Stimulated activated CD4-positive, alpha-beta T cell treated with anti-CD3 and anti-CD28 coated beads, Interleukin-15, amount 100 ng/mL, for 48 hours (primary cell): ENCODE results near the gene RUNDC1.

Source experiments
- DNase-seq, 2 donors: peaks; one replicate each; pipeline ENCODE4 v3.0.0-alpha.2; 2020; ENCODE audit warnings: low read depth in 2 of 2

RUNDC1 gene

GRCh38 chr17:43018932-43019331 lies 38.6 kb downstream of the RUNDC1 start:
- DNase-seq: no peak

- DNase-seq: no peak
Measured at GRCh38 chr17:43019418-43019817, 39.1 kb downstream of the RUNDC1 start.

GRCh38 chr17:43020030-43020621 lies 39.8 kb downstream of the RUNDC1 start:
- no peak for DNase-seq

GRCh38 chr17:43020789-43021740 lies 40.7 kb downstream of the RUNDC1 start:
- DNase-seq: no peak

GRCh38 chr17:43021741-43022512 lies 41.6 kb downstream of the RUNDC1 start, which contains the start of gene VAT1:
TSS of gene VAT1 (minus strand) at chr17:43022385. CDS start at chr17:43022322, 63 bp downstream.
- peak in 1 of 2 donors; percentile 49 for DNase-seq

DNA sequence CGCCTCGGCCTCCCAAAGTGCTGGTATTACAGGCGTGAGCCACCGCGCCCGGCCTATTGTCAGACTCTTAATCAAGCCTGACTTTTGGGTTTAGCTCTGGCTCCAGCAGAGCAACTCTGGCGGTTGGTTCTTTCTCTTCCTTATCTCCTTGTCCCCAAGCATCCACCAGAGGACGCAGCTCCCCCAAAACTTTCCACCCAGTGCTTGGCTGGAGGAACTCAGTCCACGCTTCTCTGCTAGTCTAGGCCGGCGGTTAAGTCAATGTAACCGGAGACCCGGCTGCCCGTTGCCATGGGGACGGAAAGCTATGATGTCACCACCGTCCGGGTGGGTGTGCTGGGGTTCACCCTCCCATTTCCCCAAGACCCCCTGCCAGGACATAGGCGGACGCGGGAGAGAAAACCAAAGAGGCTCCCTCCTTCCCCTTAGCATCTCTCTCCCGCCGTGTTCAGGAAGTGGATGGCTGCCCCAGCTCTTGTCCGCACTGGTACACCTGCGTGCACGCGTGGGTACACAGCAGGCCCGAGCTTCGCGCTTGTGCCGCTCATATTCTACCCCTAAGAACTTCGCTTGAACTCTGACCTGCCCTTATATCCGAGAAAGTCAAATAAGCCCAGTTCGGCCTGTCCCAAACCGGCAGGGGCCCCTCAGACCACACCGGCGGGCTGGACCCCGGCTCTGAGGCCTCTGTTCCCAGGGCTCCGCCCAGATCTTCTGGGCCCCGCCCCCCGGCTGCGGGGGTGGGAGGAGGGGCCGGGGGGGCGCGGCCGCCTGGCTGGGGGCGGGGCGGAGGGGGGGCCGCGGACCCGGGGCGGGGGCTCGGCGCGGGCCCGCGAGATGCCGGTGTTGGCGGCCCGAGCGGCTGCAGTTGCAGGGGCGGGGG lies 44.3 kb downstream of the RUNDC1 start, which contains the start of gene RND2:
RND2 (plus strand) TSS at position 825 of the 883 bp plus-strand sequence. CDS start 117 bp downstream, outside the sequence.
- DNase-seq: peak; percentile 70 to 78

DNA sequence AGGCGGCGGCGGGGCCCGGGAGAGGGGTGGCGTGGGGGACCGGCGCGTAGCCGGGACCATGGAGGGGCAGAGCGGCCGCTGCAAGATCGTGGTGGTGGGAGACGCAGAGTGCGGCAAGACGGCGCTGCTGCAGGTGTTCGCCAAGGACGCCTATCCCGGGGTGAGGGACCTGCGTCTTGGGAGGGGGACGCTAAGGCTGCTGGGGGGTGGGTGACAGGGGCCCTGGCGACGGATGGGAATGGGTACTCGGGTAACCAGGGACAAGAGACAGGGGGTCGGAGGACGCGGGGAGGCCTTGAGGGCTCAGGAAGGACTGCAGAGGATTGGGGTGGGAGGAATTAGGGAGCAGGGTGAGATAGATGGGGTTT lies 44.9 kb downstream of the RUNDC1 start:
- no peak for DNase-seq

DNA sequence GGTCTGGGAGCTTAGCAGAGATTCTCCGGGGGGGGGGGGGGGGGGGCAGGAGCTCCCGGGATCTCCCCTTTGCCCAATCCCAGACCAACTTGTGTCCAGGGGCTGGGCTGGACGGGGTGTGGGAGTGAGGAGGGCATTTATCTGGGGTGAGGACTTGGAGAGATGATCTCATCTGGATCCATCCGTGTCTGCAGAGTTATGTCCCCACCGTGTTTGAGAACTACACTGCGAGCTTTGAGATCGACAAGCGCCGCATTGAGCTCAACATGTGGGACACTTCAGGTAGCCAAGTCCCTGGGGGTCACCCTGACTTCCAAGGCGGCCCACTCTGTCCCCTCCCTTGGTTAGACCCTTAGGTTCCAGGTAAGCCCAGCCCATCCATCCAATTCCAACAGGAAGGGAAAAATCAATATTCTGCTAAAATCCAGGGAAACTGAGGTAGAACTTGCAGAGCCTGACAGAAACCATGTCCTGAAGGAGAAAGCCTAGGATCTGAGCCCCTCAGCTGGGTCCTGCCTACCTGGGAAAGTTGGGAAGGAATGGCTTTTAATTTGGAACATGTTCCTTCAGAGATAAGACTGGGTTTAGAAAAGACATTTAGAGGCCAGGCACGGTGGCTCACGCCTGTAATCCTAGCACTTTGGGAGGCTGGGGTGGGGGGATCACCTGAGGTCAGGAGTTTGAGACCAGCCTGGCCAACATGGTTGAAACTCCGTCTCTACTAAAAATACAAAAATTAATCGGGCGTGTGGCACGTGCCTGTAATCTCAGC lies 45.6 kb downstream of the RUNDC1 start:
- no peak for DNase-seq

DNA sequence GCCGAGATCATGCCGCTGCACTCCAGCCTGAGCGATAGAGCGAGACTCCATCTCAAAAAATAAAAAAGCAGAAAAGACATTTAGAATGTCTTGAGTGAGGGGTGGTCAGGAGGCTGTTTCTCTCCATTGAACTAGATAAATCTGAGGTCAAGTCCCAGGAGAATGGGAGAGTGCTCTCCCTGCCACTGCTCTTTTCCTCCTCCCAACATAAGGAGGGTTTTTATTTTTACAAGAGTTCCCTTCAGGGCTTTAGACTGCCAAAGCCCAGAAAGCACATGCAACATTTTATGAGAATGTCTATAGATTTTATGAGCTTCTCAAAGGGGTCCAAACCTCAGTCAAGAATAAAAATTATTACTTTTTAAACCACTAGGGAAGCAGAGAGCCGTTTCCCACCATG lies 46.2 kb downstream of the RUNDC1 start:
- no peak for DNase-seq

GRCh38 chr17:43027091-43028032 lies 47.0 kb downstream of the RUNDC1 start:
- no peak for DNase-seq

DNA sequence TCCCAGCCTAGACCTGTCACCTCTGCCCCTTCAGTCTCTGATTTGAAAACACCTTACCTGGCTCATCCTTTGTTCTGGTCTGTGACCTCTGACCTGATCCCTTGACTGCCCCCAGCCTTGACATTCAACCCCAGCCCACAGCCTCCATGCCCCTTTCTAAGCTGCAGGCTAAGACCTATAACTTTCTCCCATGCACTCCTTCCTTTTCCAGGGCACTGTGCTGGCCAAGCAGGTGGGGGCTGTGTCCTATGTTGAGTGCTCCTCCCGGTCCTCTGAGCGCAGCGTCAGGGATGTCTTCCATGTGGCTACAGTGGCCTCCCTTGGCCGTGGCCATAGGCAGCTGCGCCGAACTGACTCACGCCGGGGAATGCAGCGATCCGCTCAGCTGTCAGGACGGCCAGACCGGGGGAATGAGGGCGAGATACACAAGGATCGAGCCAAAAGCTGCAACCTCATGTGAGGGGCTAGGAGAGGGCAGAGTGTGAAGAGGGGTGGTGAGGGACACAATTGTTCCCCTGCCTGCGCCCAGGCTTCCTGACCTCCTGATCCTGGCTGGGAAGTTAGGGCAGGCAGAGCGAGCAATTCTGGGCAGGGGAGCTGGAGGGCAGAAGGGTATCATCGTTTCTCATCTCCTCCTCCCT lies 48.0 kb downstream of the RUNDC1 start:
- no peak for DNase-seq

GRCh38 chr17:43030137-43030767 lies 49.9 kb downstream of the RUNDC1 start:
- no peak for DNase-seq

DNA sequence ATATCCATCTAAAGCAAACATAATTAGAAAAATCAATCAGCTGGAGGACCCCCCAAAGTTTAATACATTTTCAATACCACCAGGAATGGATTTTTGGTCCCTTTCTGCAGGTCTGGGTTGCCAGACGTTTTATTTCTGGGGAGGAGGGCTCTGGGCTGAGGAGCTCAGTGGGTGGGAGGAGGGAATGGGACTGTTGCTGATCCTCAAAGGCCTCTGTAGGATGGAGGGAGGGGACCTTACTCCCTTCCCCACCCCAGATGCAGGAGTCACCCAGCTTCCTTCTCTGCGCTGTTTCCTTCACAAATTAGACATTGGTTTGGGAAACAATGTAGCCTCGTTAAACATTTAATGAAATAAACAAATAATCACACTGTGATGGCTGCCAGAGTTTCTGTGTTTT lies 51.3 kb downstream of the RUNDC1 start:
- DNase-seq: no peak

DNA sequence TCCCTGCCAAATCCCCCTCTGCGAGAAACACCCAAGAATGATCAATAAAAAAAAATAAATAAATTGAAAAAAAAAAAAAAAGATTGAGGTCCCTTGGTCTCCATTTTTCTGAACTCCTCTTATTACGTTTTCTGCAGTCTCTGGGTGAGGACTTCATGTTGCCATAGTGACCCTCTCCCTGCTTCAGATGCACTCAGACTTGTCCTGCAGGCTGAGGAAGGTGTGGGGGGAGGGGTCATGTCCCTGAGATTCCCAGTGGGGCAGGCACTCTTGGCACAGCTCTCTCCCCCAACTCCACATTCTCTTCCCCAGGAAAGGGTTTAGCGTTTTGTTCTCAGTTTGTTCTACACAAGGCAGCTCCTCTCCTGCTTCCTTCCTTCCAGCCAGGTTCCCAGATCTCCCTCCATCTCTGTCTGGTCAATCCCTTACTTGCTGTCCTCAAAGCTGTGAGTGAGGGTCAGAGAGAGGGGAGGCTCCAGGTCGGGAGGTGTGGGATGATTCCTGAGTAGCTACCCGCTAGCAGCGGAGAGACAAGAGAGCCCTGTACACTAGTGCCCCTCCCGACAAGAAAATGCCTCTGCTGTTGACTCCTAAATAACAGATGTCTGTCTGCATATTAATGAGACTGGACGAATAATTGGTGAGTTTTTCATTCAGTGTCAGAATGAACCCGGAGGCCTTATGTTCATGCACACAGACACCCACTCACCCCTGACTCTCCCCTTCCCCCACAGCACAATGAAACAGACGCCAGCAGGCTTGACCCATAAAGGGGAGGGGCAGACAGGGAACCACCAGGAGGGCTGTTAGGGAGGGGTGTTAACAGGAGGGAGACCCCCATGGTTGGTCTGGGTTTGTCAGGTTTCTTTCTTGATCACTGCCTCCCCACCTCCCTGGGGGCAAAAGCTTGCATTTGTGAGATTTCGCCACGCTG lies 53.9 kb downstream of the RUNDC1 start:
- DNase-seq: no peak

DNA sequence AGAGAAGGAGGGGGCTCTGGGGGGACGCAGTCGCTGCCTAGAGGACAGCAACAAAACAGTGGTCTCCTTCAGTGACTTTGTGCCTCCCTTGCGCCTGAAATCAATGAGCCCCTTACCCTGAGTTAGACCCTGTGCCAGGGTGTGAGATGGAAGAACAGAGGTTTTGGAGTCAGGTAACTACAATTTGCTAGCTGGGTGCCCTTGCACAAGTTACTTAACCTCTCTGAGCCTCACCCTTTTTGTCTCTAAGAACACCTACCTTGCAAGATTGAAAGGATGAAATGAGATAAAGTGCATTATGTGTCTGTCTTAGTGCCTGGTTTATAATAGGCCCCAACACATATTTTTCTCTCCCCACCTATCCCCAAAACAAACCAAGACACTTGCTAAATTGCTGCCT lies 54.5 kb downstream of the RUNDC1 start:
- DNase-seq: no peak

GRCh38 chr17:43039646-43040045 lies 59.3 kb downstream of the RUNDC1 start:
- DNase-seq: no peak

- no peak for DNase-seq
Measured at GRCh38 chr17:43040655-43041054, 60.3 kb downstream of the RUNDC1 start.
